HG02678 (cell line): ENCODE measurements around the gene OVOL3.

ENCODE experiments used
- ATAC-seq: cut with Tn5 transposase; IDR thresholded peaks from one replicate; pipeline ENCODE4 v1.9.1; 2021; ENCODE audit warnings: mild to moderate bottlenecking, moderate library complexity; ENCODE audit not compliant: unreplicated experiment

The OVOL3 gene

DNA sequence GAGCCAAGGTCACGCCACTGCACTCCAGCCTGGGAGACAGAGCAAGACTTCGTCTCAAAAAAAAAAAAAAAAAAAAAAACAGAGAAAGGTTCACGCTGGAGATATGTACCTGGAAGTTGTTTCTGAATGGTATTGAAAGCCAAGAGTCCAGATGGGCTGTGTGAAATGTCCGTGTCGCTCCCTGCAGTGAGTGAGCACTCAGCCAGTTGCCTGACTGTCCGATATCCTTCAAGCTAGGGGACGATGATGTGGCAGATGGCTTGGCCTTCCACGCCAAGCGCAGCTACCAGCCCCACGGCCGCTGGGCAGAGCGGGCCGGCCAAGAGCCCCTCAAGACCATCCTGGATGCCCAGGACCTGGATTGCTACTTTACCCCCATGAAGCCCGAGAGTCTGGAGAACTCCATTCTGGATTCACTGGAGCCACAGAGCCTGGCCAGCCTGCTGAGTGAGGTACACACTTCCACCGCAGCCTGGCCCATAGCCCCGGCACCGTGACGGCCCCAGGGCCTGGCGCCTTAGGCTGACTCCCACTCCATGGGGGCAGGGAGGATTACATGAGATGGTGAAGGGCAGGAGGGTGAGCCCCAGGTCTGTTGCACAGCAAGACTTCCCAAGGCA lies 11.7 kb upstream of the OVOL3 start:
- ATAC-seq = no peak

DNA sequence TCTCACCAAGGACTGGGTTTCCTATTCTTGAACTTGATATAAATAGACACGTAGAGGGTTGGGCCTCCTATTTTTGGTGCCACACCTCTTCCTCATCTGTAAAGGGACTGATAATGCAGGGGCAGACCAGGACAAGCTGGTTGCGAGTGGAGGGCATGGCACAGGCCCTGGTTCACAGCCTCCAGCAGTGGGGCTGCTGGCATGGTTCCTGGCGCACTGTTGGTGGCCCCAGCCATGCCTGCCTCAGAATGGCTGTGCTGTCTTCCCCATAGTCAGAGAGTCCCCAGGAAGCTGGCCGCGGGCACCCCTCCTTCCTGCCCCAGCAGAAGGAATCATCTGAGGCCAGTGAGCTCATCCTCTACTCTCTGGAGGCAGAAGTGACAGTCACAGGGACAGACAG lies 10.5 kb upstream of the OVOL3 start:
- no peak for ATAC-seq

- no peak for ATAC-seq
Observed at GRCh38 chr19:36101550-36102327, 9.2 kb upstream of the OVOL3 start.

DNA sequence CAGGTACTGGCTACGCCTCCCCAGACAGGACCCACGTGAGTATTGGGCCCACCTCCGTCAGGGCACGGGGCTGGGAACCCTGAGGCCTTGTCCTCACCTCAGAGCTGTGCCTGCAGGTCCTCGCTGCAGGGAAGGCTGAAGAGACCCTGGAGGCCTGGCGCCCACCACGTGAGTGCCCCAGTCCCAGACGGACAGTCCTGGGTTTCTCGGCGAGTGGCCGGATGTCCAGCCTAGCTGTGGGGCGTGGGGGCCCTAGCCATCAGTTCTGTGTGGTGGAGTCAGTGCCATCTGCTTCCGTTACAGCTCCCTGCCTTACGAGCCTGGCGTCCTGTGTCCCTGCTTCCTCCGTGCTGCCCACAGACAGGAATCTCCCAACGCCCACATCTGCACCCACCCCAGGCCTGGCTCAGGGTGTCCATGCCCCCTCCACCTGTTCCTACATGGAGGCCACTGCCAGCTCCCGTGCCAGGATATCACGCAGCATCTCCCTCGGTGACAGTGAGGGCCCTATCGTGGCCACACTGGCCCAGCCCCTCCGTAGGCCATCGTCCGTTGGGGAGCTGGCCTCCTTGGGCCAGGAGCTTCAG lies 7.8 kb upstream of the OVOL3 start:
- no peak for ATAC-seq

DNA sequence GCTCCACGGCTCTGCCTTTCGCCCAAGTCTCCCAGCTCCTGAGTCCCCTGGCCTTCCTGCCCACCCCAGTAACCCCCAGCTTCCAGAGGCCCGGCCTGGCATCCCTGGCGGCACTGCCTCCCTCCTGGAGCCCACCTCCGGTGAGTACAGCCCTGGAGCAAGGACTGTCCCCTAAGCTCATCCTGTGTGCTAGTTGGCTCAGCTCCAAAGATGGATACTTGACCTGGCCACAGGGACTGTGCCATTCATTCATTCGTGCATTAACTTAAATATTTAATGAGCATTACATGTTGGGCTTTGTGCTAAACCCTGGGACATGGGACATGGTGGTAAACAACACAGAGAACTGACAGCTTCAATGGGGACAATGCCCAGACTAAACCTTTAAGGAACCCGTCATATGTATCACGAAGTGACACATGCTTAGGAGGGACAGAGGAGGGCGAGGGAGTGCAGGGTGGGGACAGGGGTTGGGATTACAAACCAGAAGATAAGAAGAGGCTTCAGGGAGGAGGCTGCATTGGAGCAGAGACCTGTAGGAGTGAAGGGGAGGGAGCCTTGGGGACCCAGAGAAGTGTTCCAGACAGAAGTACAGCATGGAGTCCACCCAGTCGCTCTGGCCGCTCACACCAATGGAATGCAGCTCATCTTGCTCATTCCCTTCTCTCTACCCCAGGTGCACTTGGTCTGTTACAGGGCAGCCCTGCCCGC lies 6.9 kb upstream of the OVOL3 start:
- no peak for ATAC-seq

- no peak for ATAC-seq
Observed at GRCh38 chr19:36106441-36106840, 4.5 kb upstream of the OVOL3 start.

DNA sequence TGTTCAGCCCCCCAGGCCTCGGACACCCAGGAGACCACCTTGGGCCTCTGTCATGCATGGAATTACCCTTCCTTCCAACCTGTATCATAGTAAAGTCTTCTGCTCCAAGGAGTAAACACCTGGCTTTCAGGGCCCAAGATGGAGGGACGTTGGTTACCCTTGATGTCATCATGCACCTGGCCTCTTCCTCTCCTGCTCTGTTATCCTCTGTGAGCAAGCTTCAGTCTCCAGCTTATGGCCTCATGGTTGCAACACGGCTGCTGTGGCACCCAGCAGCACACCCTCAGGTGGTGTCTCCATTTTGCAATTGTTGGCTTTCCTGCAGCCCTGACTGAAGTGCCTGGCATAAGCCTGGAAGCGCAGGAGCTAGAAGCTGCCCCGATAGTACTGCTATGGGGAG lies 4.0 kb upstream of the OVOL3 start:
- no peak for ATAC-seq

DNA sequence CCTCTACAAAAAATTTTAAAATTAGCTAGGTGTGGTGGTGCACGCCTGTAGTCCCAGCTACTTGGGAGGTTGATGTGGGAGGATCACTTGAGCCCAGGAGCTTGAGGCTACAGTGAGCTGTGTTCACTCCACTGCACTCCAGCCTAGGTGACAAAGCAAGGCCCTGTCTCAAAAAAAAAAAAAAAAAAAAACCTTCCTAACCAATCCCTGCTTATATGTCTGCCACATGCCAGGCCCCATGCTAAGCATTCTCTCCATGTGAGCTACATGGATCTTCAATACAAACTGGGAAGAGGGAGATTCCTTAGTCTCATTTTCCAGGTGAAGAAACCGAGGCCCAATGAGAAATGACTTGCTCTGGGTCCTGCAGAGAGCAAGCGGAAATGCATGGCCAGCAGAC lies 2.3 kb upstream of the OVOL3 start:
- no peak for ATAC-seq

DNA sequence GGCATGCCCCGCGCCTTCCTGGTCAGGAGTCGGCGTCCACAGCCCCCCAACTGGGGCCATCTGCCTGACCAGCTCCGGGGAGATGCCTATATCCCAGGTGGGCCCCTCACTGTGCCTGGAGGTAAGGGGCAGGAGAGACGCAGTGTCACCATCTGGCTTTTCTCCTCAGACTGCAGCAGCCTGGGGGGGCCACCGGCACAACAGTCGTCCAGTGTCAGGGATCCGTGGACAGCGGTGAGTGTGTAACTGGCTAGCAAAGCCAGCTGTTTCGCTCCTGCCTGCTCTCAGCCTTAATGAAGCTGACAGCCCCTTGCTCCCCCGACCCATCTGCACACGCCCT lies 227 bp downstream of the OVOL3 start:
- no peak for ATAC-seq

- ATAC-seq = no peak
Observed at GRCh38 chr19:36112678-36113077, 1.7 kb downstream of the OVOL3 start.

- ATAC-seq = no peak
Observed at GRCh38 chr19:36113425-36113824, 2.5 kb downstream of the OVOL3 start.

GRCh38 chr19:36113894-36114720 lies 3.2 kb downstream of the OVOL3 start:
- no peak for ATAC-seq

DNA sequence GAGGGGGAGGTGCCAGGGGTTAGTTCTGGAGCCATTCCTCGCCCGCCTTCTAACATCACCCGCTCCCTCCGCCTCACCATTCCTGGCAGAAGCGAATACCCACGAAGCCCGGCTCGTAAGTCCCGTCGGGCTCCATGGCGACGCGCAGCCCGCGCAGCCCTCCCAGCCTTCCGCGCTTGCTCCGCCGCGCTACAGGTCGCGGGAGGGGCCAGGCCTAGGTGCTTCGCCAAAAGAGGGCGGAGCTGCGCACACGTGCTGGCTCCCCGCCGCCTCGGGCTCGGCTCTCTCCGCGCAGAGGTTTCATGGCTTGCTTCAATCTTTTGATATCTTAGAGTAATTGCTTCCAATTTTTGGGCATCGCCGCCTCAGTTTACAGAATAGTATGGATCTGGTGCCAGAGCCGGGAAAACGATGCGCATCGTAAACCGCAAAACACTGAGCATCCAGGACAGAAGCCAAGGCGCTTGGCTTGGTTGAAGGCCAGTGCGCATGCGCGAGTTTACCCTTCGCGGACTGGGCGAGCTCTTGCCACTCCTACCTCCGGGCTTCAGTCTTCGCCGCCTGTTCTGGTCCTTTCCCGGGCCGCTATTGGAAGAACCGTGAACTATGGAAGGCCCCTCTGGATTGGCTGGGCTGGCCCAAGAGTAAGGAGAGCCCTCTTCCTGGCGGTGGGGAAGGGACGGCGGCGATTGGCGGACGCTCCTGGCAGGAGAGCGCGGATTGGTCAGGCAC lies 3.9 kb downstream of the OVOL3 start, which contains the start of gene POLR2I:
POLR2I (minus strand) TSS at position 155 of the 732 bp plus-strand sequence; CDS start at position 136, 19 bp downstream.
- ATAC-seq = peak; percentile 84

DNA sequence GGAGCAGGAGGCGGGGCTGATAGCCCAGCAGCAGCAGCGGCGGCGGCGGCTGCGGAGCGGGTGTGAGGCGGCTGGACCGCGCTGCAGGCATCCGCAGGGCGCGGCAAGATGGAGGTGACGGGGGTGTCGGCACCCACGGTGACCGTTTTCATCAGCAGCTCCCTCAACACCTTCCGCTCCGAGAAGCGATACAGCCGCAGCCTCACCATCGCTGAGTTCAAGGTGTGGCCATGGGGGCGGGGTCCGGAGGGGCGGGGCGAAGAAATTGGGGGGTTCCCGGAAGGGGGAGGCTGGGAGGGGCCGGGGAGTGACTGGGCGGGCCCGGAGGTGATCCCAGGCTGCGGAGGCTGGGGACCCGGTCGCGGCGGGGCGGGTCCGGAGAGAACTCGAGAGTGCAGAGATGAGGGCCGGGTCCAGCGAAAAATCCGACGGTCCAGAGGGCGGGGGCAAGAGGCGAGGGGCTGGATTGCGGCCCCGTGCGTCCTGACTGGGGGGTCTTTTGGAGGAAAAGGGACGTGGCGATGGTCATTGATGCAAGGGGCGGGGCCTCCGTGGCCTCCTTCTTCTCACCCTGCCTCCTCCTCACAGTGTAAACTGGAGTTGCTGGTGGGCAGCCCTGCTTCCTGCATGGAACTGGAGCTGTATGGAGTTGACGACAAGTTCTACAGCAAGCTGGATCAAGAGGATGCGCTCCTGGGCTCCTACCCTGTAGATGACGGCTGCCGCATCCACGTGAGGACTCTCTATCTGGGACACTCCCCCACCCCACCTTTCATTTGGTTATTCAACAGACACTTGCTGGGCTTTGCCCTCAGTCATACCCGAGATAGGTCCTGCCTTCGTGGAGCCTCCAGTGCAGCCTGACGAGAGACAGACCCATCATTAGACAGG lies 4.8 kb downstream of the OVOL3 start, which contains the start of gene TBCB:
TBCB (plus strand) TSS at position 16 of the 891 bp plus-strand sequence; CDS start at position 109, 93 bp downstream.
- ATAC-seq = peak; percentile 34

GRCh38 chr19:36116344-36116637 lies 5.3 kb downstream of the OVOL3 start:
- ATAC-seq = no peak

GRCh38 chr19:36120092-36120983 lies 9.4 kb downstream of the OVOL3 start:
- ATAC-seq = no peak

DNA sequence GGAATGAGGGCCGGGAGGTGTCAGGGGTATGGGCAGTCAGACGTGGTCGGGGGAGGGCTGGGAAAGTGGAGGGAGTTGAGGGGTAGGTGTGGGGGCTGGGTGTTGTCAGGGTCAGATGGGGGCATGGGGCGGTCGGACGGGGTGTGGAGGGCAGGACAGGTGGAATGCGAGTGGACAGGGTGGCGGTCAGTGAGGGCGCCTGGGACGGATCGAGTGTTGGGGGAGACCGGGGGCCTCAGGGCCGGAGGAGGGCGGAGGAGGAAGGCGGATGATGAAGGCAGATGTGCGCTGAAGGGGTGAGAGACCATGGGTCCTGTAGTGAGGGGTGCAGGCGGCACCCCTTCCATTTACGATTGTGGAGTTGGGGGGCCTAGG lies 10.0 kb downstream of the OVOL3 start:
- no peak for ATAC-seq

GRCh38 chr19:36121486-36122124 lies 10.7 kb downstream of the OVOL3 start:
- ATAC-seq = no peak
